CD4-positive, alpha-beta T cell treated with Interleukin-4 for 4 hours (primary cell): Measurements from ENCODE around the gene KRTAP2-3.

Source experiments
- DNase-seq: peaks from one replicate; pipeline ENCODE4 v3.0.0-alpha.2; 2020

KRTAP2-3 gene

DNA sequence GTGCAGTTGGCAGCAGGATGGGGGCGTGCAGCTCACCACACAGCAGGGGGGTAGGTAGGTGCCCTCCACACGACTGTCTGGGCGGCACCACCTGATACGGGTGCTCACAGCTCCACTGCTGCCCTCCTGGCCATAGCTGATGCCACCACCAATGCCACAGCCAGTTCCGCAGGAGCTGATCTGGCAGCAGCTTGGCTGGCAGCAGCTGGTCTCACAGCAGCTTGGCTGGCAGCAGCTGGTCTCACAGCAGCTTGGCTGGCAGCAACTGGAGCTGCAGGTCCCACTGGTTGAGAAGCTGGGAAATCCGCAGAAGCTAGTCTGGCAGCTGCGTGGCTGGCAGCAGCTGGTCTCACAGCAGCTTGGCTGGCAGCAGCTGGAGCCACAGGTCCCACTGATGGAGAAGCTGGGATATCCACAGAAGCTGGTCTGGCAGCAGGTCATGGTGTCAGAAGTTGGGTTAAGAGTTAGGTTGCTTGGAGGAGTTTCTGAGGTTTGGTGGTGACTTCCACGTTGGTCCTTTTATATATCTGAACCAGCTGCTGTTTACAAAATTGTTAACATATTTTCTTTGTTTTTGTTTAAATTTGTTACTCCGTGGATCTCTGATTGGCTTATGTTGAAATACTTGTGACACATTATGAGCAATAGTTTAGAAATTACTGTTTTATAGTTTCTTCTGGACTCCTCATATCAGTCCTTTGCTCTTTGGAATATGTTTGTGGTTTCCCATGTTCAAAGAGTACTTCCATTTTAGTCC lies 33.0 kb downstream of the KRTAP2-3 start, which contains the start of gene KRTAP1-5:
Gene KRTAP1-5 (minus strand): TSS at position 494 of the 757 bp plus-strand sequence. CDS start 53 bp downstream, at position 441.
- DNase-seq: no peak

DNA sequence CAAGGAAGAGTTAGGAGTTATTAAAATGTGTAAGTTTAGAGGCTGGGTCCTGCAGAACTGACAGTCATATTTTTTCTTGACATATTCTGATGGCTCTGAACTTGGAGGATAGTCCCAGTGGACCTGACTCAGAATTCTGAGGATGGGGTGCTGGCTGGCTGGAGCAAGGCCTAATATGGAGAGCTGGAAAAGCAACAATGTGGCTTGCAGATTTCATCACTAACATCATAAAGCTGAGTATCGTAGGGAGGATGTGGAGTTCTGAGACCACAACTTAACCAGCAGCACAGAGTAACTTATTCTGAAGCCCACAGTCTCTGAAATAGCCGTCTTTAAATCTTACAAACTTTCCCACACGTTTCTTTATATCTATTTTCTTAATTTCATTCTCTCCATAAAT lies 35.2 kb downstream of the KRTAP2-3 start:
- DNase-seq: no peak

DNA sequence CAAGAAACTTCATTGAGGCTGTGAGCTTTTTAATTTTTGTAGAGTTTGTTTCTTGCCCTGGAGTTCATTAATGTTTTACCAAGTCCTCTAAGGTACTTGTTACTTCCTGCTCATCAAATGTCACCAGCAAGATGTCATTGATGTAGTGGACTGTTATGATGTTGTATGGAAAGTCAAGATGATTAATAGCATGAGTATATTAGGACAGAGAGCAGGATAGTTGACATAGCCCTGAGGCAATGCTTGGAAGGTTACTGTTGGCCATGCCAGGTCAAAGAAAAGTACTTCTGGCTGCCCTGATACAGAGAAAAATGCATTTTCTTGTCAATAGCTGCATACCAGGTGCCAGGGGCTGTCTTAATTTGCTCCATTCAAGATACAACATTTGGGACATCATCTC lies 39.6 kb downstream of the KRTAP2-3 start:
- DNase-seq: no peak

DNA sequence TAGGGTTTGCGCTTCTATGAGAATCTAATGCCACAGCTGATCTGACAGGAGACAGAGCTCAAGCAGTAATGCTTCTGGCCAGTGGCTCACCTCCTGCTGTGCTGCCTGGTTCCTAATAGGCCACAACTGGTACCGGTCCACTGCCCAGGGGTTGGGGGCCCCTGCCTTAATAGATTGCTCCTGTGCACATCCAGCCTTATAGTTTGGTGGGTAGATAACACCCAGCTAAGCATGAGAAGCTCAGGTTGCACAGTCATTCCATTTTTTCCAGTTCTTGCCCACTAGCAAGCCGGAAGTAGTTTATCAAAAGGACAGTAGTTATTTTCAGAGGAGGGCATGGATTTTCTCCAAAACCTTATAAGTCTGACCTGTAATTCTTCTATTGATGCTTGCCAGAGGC lies 40.5 kb downstream of the KRTAP2-3 start:
- DNase-seq: no peak

DNA sequence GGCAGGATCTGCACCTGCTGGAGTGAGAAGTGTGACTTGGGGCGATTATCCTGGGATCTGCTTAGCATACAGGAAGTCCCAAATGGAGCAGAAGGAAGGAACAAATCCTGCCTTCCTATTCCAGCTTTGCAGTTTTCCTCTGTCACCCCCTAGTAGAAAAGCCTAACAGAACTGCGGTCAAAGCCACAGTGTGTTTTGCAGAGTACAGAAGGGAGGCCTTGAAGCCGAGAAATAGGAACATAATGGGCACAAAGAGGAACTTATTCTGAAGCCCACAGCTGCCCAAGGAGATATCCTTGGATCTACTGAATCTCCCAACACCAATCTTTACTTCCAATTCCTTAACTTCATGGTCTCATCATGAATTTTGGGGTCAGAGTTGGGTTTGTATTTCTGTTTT lies 41.4 kb downstream of the KRTAP2-3 start:
- DNase-seq: no peak

DNA sequence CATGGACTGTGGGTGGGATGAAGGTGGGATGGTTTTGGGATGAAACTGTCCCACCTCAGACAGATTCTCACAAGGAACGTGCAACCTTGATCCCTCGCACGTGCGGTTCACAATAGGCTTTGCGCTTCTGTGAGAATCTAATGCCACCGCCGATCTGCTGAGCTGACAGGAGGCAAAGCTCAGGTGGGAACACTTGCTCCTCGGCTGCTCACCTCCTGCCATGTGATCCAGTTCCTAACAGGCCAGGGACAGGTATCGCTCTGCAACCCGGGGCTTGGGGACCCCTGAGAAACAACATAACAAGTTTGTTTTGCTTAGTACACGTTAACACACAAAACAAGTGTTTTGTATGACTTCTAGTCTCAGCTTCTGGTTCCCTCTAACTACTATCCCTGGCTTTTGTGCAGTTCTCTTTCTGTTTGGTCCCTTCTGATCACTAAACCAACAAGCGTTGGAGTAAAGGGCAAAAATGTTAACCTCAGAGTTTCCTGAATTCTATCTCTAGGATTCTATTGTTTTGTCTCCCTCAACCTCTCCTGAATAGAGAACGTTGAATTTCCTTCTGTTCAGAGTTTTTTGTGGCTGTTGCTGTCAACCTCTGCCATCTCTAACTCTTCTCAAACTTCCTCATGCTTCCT lies 43.2 kb downstream of the KRTAP2-3 start:
- no peak for DNase-seq

DNA sequence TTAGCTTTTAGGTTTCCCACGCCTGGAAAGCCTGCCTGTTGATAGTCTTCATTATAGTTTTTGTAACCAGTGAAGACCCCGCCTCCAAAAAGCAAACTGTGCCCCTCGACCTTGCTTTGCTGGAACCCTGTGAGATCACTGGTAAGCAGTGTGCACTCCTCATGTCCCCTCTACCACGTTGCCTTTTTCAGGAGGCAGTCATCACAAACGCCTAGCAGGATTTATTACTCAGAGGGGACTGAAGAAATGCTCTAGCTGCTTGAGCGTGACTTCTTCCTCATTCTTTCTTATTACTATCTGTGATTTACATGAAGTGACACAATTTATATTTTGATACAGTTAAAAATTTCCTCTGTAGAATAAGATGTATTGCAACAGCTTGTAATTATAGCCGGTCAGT lies 44.5 kb downstream of the KRTAP2-3 start:
- DNase-seq: no peak

DNA sequence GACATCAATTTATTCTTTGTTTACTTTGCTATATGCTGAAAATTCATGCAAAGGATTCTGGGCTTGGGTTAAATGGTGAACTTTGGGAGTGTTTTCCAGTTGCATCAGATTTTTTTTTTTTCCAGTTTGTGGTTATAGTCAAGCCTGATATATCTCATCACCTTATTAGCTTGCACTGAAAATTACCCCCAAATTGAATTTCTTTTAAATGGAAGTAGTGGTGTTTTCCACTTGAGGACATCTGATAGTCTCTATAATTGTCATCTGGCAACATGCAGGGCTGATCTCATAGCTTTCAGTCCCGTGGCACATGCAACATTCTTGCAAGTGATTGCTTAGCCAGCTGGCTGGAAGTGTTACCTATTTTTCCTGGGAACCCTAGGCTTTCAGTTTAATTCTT lies 46.3 kb downstream of the KRTAP2-3 start:
- no peak for DNase-seq

DNA sequence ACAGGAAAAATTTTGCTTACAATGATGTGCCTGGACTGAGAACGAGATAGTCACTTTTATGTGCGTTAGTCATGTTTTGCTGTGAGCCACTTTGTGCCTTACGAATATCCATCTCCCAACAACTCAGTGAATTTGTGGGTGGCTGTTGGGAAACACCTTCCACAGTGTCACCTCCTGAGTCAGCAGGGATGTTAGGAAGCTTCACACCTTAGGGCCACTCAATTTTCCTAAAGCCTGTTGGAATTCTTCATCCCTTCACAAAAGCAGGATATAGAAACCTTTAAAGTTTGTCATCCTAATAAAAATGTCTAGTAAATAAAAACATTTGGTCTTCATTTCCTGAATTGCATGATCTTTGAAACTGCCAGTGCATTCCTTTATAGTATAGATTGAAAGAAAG lies 46.7 kb downstream of the KRTAP2-3 start:
- DNase-seq: no peak

DNA sequence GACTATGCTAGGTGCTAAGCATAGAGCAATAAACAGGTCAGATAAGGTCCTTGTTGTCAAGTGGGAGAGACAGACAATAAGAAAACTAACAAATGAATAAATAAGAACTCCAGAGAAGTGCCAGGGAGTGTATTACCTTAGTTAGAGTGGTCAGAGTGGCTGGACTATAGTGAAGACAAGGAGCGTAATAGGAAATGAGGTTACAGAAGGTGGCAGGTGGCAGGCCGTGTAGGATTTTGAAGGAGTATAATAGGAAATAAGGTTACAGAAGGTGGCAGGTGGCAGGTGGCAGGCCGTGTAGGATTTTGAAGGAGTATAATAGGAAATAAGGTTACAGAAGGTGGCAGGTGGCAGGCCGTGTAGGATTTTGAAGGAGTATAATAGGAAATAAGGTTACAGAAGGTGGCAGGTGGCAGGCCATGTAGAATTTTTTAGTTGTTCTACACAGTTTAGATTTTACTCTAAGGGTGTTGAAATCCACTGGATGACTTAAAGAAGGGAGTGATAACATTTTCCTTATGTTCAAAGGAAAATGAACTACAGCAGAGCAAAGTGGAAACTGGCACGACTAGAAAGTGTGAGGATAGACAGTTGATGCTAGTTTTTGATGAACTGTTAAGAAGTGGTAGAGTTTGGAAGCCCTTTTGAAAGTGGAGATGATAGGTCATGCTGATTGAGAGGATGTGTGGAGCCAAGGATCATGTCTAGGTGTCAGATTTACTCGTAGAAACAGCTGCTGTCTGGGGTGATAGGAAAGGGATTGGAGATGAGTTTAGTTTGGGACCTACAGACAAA lies 47.4 kb downstream of the KRTAP2-3 start:
- DNase-seq: no peak

DNA sequence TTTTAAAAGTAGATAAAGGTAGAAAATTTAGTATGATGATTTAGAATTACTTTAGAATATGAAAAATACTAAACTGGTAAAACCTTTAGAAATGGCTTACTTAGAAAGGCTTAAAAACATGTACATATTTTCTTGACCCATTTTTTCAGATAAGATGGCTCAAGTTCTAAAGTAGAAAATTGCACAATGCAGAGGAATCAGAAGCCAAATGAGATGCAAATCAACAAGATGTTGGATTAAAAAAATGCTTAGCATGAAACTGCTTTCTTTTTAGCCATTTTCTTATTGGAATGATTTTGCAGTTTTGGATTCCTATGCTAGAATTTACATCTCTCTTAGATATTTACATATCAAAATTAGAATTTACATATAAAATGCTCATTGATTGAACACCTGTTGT lies 49.5 kb downstream of the KRTAP2-3 start:
- no peak for DNase-seq

DNA sequence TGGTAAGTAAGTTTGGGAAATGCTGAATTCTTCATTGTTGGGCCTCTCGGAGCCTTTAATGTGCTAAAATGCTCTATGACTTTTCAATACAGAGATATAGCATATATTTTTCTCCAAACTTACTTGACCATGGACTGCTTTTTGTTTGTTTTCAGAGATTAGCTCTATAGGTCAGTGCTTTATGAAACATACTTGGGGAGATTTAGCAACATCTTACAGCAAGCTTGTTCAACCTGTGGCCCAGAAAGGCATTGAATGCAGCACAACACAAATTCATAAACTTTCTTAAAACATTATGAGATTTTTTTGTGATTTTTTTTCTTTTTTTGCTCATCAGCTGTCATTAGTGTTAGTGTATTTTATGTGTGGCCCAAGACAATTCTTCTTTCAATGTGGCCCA lies 50.0 kb downstream of the KRTAP2-3 start:
- DNase-seq: no peak

DNA sequence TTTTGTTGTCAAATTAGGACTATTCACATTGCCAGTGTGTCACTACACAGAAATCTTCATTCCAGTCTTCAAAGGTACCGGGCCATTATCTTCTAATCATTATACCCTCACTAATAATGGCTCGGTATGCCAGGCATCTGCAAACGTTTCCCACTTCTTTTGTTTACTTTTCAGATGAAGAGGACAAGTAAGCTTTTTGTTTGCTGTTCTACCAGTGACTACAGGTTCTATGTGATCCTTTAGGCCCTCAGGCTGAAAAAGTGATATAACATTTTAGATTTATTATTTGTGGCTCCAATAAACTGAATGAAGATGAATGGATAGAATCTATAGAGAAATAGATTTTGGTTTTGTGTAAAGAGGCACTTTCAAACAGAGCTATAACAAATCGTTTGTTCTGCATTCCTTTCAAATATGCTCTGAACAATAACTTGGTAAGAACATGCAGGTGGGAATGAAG lies 50.6 kb downstream of the KRTAP2-3 start:
- no peak for DNase-seq
